ENCODE measurements around the gene UNK.
A peak's percentile ranks its signal among the peaks of the same experiment; 100 is the strongest.

The UNK gene

DNA sequence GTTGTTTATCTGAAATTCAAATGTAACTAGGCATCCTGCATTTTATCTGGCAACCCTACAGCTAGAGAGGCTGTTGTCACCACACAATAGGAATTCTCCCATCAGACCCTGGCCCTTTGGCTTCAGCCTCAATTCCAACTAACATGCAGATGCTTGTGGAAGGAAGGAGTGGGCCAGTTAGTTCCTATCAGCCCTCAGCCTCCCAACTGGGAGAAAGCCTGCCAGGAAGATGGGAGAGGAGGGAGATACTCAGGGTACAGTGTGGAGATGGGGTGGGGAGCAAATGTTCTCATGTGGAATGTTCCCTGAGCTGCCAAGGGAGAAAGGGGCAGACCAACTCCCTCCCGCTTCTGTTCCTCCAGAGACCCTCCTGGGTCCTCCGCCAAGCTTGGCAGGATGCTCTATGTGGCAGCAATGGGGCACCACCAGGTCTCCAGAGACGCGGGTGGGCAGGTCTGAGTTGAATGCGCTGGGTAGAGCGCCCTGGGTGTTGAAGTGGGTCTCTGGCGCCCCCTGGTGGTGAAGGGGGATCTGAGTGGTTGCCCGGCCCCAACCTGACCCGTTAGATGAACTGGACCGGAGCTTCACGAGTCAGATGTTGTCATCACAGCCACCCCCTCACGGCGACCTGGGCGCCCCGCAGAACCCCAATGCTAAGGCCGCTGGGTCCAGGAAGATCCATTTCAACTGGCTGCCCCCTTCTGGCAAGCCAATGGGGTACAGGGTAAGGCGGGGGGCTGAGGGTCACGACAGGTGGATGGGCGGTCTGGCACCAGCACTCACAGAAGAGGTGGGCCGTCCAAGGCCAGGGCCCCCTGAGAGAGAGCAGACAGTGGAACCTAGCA, 34.8 kb upstream of the UNK start:
- H3K4me3 ChIP-seq (ENCODE audit: low read depth, low read length): no peak overlapping the region
- POLR2A ChIA-PET: interaction anchor here (0.5 to 1.2 kb wide), 4 partner anchors 8 to 117 kb away, joined by 3 to 4 read pairs (median 4); partner anchors contain the start of gene SMIM5
- CTCF ChIA-PET: interaction anchor here (0.6 to 23.0 kb wide), 43 partner anchors 12 to 481 kb away, joined by 3 to 1427 read pairs (median 5); partner anchors contain the start of genes GALK1, ITGB4, LLGL2 and MIF4GD

DNA sequence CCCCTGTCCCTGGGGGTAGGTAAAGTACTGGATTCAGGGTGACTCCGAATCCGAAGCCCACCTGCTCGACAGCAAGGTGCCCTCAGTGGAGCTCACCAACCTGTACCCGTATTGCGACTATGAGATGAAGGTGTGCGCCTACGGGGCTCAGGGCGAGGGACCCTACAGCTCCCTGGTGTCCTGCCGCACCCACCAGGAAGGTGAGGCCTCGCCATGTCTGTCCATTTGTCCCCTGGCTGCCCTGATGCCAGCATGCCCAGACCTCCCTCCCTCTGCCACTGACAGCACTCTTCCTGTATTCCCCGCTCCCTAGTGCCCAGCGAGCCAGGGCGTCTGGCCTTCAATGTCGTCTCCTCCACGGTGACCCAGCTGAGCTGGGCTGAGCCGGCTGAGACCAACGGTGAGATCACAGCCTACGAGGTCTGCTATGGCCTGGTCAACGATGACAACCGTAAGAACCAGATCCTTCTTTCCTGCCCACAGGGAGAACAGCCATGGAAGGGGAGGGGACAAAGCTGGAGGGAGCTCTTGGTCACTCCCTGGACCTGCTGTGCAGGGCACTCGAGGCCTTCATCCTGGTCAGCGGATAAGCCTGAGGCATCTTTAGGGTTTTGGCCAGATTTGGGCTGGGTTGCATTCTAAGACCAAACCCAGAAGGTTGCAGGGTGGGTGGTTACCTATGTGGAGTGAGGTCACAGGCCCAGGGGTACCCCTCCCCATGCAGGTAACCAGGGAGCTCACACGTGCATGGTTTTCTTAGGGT, 33.8 kb upstream of the UNK start:
- ChIA-PET CTCF (interaction anchor here (0.7 to 23.0 kb wide), 17 partner anchors 11 to 480 kb away, joined by 3 to 1427 read pairs (median 16); partner anchors contain the start of genes GALK1, MIF4GD, MYO15B and RECQL5), POLR2A (interaction anchor here (0.5 to 1.2 kb wide), 2 partner anchors 10 to 29 kb away, joined by 3 to 4 read pairs; no protein-coding TSS in a partner anchor)
- DNase-seq (ENCODE audit: low read depth, low spot score): no peak
- TF ChIP-seq, protein P1, sequence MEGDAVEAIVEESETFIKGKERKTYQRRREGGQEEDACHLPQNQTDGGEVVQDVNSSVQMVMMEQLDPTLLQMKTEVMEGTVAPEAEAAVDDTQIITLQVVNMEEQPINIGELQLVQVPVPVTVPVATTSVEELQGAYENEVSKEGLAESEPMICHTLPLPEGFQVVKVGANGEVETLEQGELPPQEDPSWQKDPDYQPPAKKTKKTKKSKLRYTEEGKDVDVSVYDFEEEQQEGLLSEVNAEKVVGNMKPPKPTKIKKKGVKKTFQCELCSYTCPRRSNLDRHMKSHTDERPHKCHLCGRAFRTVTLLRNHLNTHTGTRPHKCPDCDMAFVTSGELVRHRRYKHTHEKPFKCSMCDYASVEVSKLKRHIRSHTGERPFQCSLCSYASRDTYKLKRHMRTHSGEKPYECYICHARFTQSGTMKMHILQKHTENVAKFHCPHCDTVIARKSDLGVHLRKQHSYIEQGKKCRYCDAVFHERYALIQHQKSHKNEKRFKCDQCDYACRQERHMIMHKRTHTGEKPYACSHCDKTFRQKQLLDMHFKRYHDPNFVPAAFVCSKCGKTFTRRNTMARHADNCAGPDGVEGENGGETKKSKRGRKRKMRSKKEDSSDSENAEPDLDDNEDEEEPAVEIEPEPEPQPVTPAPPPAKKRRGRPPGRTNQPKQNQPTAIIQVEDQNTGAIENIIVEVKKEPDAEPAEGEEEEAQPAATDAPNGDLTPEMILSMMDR (IDR thresholded peaks at IDR 0.05; ENCODE audit: insufficient read depth, low read length, missing control alignments): no peak
- H3K4me3 ChIP-seq (ENCODE audit: low read depth, low read length): no peak overlapping the region

More for the DNA sequence above, 34.8 kb upstream of the UNK start:
- DNase-seq (ENCODE audit: low read depth, low spot score): no peak
- TF ChIP-seq, protein P1 (IDR thresholded peaks at IDR 0.05; ENCODE audit: insufficient read depth, low read length, missing control alignments): peak; percentile 86

- H3K4me3 ChIP-seq (ENCODE audit: low read depth, low read length): no peak overlapping the region
- TF ChIP-seq, protein P1 (IDR thresholded peaks at IDR 0.05; ENCODE audit: insufficient read depth, low read length, missing control alignments): no peak
- ChIA-PET CTCF (interaction anchor here (1.4 to 23.0 kb wide), 12 partner anchors 10 to 326 kb away, joined by 3 to 1427 read pairs (median 86); partner anchors contain the start of genes GALK1, MYO15B, RECQL5 and SAP30BP), POLR2A (no interaction called here)
- DNase-seq (ENCODE audit: low read depth, low spot score): no peak
Observed at GRCh38 chr17:75751676-75752404, 32.8 kb upstream of the UNK start.

DNA sequence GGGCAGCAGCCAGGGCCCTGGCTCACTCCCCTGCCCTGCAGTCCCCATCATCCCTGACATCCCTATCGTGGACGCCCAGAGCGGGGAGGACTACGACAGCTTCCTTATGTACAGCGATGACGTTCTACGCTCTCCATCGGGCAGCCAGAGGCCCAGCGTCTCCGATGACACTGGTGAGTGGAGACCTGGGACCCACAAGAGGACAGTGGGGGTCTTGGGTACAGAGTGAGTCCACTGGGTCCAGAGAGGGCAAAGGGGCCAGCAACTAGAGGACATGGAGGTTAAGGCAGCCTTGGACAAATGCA, 32.2 kb upstream of the UNK start:
- DNase-seq (ENCODE audit: low read depth, low spot score): no peak
- TF ChIP-seq, protein P1 (IDR thresholded peaks at IDR 0.05; ENCODE audit: insufficient read depth, low read length, missing control alignments): no peak
- ChIA-PET POLR2A (no interaction called here), CTCF (interaction anchor here (1.4 to 23.0 kb wide), 6 partner anchors 11 to 119 kb away, joined by 3 to 1427 read pairs (median 24); partner anchors contain the start of genes GALK1, RECQL5, SAP30BP and SMIM5)
- no peak overlapping the region for H3K4me3 ChIP-seq (ENCODE audit: low read depth, low read length)

- TF ChIP-seq, protein P1 (IDR thresholded peaks at IDR 0.05; ENCODE audit: insufficient read depth, low read length, missing control alignments): no peak
- no peak for DNase-seq (ENCODE audit: low read depth, low spot score)
- ChIA-PET CTCF (interaction anchor here (0.6 to 23.0 kb wide), 67 partner anchors 8 to 835 kb away, joined by 3 to 1427 read pairs (median 4); partner anchors contain the start of genes GALK1, MIF4GD, RECQL5 and SAP30BP), POLR2A (interaction anchor here (0.9 to 2.0 kb wide), 7 partner anchors 9 to 144 kb away, joined by 3 to 11 read pairs (median 6); partner anchors contain the start of genes GALK1, RECQL5, SAP30BP and SMIM5)
- H3K4me3 ChIP-seq (ENCODE audit: low read depth, low read length): peak overlapping the region; percentile 55
Observed at GRCh38 chr17:75752802-75753513, 31.6 kb upstream of the UNK start.
